ENCODE data around the gene KRTAP2-3. TPM values are rescaled to one million over a fixed set of nuclear protein-coding genes. Genes with fewer than 3 reads are reported as not detected.
"Not testable (repeated sequence)": the region's sequence is repeated elsewhere in the genome, so short reads cannot be mapped to it uniquely, and the experiment has no call there.

The KRTAP2-3 gene
- total and polyA plus RNA-seq, 10 of the 15 experiments (the other 5 are each of a cell fraction or from before 2014, with no cell fraction given) = not detected

DNA sequence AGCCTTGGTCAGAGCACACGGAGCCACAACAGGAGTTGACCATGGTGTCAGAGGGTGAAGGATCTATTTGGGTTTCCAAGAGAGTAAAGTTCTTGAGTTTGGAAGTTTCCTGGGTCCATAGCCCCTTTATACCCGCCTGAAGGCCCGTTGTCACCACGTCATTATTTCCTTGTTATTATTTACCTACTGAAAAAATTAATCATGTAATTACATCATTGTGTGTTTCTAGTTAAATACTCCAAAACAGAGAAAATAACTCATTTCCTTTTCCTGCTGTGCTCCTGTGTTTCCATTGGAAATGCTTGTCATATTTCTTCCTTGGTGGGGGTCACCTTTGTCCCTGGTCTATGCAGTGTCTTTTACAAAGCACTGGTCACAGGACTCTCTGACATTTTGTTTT, 38.1 kb upstream of the KRTAP2-3 start, which contains the start of gene KRTAP4-8:
TSS of gene KRTAP4-8 (minus strand) at position 101 of the 400 bp plus-strand sequence. CDS start at position 43, 58 bp downstream.
- no peaks in the 10 kb centered on the region for H3K36me3 ChIP-seq (ENCODE audit: control insufficient read depth in 2 of 2, insufficient read depth in 2 of 2, low read length in 1 of 2)
- H3K79me2 ChIP-seq (ENCODE audit: control insufficient read depth, insufficient read depth, low read length) = no peaks in the 10 kb centered on the region
- no peak within 1 kb of the TSS for H3K4me2 ChIP-seq (ENCODE audit: control insufficient read depth, insufficient read depth)
- H3K4me1 ChIP-seq (ENCODE audit: control insufficient read depth, insufficient read depth, low read length) = no peaks in the 10 kb centered on the region
- POLR2A ChIA-PET = no interaction called here
- H3K27me3 ChIP-seq (replicated peaks in 1 of 2; ENCODE audit: control insufficient read depth in 2 of 2, insufficient read depth in 2 of 2, low read length in 1 of 2) = no peaks in the 10 kb centered on the region; a peak in 2 of 4 replicates
- no peak for FAIRE-seq
- no peak for ATAC-seq
- 2% methylated on average over 4 of the region's 4 CpGs for WGBS (ENCODE audit: insufficient coverage, insufficient replicate concordance, low lambda C conversion rate, missing lambda C conversion rate)
- H4K20me1 ChIP-seq (ENCODE audit: control insufficient read depth, insufficient read depth) = no peaks in the 10 kb centered on the region
- TF ChIP-seq WRNIP1 (IDR thresholded peaks at IDR 0.05; ENCODE audit: borderline replicate concordance, low read depth, low read length) (no peak), BHLHE40 (IDR thresholded peaks at IDR 0.05; ENCODE audit: borderline replicate concordance in 1 of 2, low read depth in 2 of 2, low read length in 1 of 2) (no peak), RFX5 (IDR thresholded peaks at IDR 0.05; ENCODE audit: low read depth, low read length) (no peak)
- H3K27ac ChIP-seq (ENCODE audit: control insufficient read depth, insufficient read depth) = no peak within 1 kb of the TSS
- no peak within 1 kb of the TSS for H3K4me3 ChIP-seq
- H2AFZ ChIP-seq (ENCODE audit: control insufficient read depth, low read depth, low read length) = no peak within 1 kb of the TSS
- CTCF ChIA-PET = no interaction called here
- DNase-seq (ENCODE audit: low read depth, low spot score) = no peak
- SMC1A ChIA-PET (ENCODE audit: uncharacterized antibody, unreplicated experiment) = no interaction called here
- RAD21 ChIA-PET (ENCODE audit: unreplicated experiment) = no interaction called here
- no TSS peak for BruUV-seq (replicated peaks)
- intact Hi-C loops (cut with micrococcal nuclease; ENCODE audit: unreplicated experiment) = no loop called here
- H3K9ac ChIP-seq (ENCODE audit: control insufficient read depth, insufficient read depth, low read length) = no peak within 1 kb of the TSS
- H3K9me3 ChIP-seq (replicated peaks; ENCODE audit: control insufficient read depth, insufficient read depth, low read length) = no peaks in the 10 kb centered on the region
- in situ Hi-C loops (cut with MboI) = no loop called here

DNA sequence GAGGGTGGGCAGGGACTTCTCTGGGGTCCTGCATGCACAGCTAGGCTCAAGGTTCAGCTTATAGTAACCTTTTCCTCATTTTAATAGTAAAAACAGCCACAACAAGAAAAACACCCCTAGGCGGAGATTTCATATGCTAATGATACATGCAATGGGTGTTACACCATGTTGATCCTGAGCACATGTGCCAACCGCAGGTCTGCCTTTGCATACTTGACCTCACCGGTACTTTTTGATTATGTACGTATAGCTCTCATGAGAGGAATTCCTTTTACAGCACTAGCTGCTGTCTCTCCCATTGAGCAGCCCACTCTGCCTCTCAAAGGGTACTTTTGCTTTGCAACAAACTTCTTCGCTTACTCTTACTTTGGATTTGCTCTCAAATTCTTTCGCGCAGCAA, 36.1 kb upstream of the KRTAP2-3 start:
- SMC1A ChIA-PET (ENCODE audit: uncharacterized antibody, unreplicated experiment) = no interaction called here
- H3K27me3 ChIP-seq (replicated peaks in 1 of 2; ENCODE audit: control insufficient read depth in 2 of 2, insufficient read depth in 2 of 2, low read length in 1 of 2) = no peaks in the 10 kb centered on the region; a peak in 1 of 4 replicates
- POLR2A ChIA-PET = no interaction called here
- H4K20me1 ChIP-seq (ENCODE audit: control insufficient read depth, insufficient read depth) = no peaks in the 10 kb centered on the region
- H3K36me3 ChIP-seq (ENCODE audit: control insufficient read depth in 2 of 2, insufficient read depth in 2 of 2, low read length in 1 of 2) = no peaks in the 10 kb centered on the region
- BruUV-seq (replicated peaks) = no TSS peak
- no peak overlapping the region for H3K27ac ChIP-seq (ENCODE audit: control insufficient read depth, insufficient read depth)
- H3K9ac ChIP-seq (ENCODE audit: control insufficient read depth, insufficient read depth, low read length) = no peak overlapping the region
- CTCF ChIA-PET = no interaction called here
- in situ Hi-C loops (cut with MboI) (no loop called here), intact Hi-C loops (cut with micrococcal nuclease; ENCODE audit: unreplicated experiment) (no loop called here)
- TF ChIP-seq GATAD2B (conservative IDR thresholded peaks at IDR 0.05; ENCODE audit: low read depth) (no peak), WRNIP1 (IDR thresholded peaks at IDR 0.05; ENCODE audit: borderline replicate concordance, low read depth, low read length) (no peak), PAX8 (IDR thresholded peaks at IDR 0.05) (no peak), ZSCAN29 (IDR thresholded peaks at IDR 0.05) (no peak), STAT3 (IDR thresholded peaks at IDR 0.05; ENCODE audit: low read depth, low read length) (no peak), BMI1 (IDR thresholded peaks at IDR 0.05; ENCODE audit: borderline replicate concordance) (no peak)
- TF ChIP-seq, protein P1, sequence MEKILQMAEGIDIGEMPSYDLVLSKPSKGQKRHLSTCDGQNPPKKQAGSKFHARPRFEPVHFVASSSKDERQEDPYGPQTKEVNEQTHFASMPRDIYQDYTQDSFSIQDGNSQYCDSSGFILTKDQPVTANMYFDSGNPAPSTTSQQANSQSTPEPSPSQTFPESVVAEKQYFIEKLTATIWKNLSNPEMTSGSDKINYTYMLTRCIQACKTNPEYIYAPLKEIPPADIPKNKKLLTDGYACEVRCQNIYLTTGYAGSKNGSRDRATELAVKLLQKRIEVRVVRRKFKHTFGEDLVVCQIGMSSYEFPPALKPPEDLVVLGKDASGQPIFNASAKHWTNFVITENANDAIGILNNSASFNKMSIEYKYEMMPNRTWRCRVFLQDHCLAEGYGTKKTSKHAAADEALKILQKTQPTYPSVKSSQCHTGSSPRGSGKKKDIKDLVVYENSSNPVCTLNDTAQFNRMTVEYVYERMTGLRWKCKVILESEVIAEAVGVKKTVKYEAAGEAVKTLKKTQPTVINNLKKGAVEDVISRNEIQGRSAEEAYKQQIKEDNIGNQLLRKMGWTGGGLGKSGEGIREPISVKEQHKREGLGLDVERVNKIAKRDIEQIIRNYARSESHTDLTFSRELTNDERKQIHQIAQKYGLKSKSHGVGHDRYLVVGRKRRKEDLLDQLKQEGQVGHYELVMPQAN (conservative IDR thresholded peaks at IDR 0.05) = no peak
- ATAC-seq (no peak), DNase-seq (ENCODE audit: low read depth, low spot score) (no peak), FAIRE-seq (no peak)
- H3K4me1 ChIP-seq (ENCODE audit: control insufficient read depth, insufficient read depth, low read length) = no peaks in the 10 kb centered on the region
- H3K9me3 ChIP-seq (replicated peaks; ENCODE audit: control insufficient read depth, insufficient read depth, low read length) = no peaks in the 10 kb centered on the region
- no peak overlapping the region for H3K4me2 ChIP-seq (ENCODE audit: control insufficient read depth, insufficient read depth)
- no peaks in the 10 kb centered on the region for H3K79me2 ChIP-seq (ENCODE audit: control insufficient read depth, insufficient read depth, low read length)
- no peak overlapping the region for H2AFZ ChIP-seq (ENCODE audit: control insufficient read depth, low read depth, low read length)
- no peak overlapping the region for H3K4me3 ChIP-seq
- 73% methylated on average over 7 of the region's 7 CpGs for WGBS (ENCODE audit: insufficient coverage, insufficient replicate concordance, low lambda C conversion rate, missing lambda C conversion rate)
- RAD21 ChIA-PET (ENCODE audit: unreplicated experiment) = no interaction called here

- H3K4me3 ChIP-seq; POLR2A ChIA-PET; intact Hi-C loops (cut with micrococcal nuclease; ENCODE audit: unreplicated experiment); H3K27me3 ChIP-seq (replicated peaks in 1 of 2; ENCODE audit: control insufficient read depth in 2 of 2, insufficient read depth in 2 of 2, low read length in 1 of 2); H3K9ac ChIP-seq (ENCODE audit: control insufficient read depth, insufficient read depth, low read length); H3K79me2 ChIP-seq (ENCODE audit: control insufficient read depth, insufficient read depth, low read length); H3K27ac ChIP-seq (ENCODE audit: control insufficient read depth, insufficient read depth); H3K9me3 ChIP-seq (replicated peaks; ENCODE audit: control insufficient read depth, insufficient read depth, low read length); FAIRE-seq; H4K20me1 ChIP-seq (ENCODE audit: control insufficient read depth, insufficient read depth); H3K4me2 ChIP-seq (ENCODE audit: control insufficient read depth, insufficient read depth); H3K4me1 ChIP-seq (ENCODE audit: control insufficient read depth, insufficient read depth, low read length); BruUV-seq (replicated peaks); ATAC-seq; in situ Hi-C loops (cut with MboI); SMC1A ChIA-PET (ENCODE audit: uncharacterized antibody, unreplicated experiment); H3K36me3 ChIP-seq (ENCODE audit: control insufficient read depth in 2 of 2, insufficient read depth in 2 of 2, low read length in 1 of 2); DNase-seq (ENCODE audit: low read depth, low spot score); RAD21 ChIA-PET (ENCODE audit: unreplicated experiment); CTCF ChIA-PET; H2AFZ ChIP-seq (ENCODE audit: control insufficient read depth, low read depth, low read length): not testable (repeated sequence)
- 0% methylated on average over 4 of the region's 4 CpGs for WGBS (ENCODE audit: insufficient coverage, insufficient replicate concordance, low lambda C conversion rate, missing lambda C conversion rate)
Measured at GRCh38 chr17:41088760-41089352, 28.9 kb upstream of the KRTAP2-3 start.

Measured in GM12878 (cell line).